IMR-90 (cell line): ENCODE measurements around the gene C5.

ENCODE experiments used
- FOS ChIP-seq: fragments of 150-350 bp; IDR thresholded peaks from 2 replicates; pipeline ENCODE4 v1.6.1; 2016; ENCODE audit warnings: low read depth, low read length
- MAFK ChIP-seq: IDR thresholded peaks from 2 replicates; pipeline ENCODE4 v1.6.1; 2012; ENCODE audit warnings: low read depth, low read length, improper control_type of control experiment
- MAZ ChIP-seq: IDR thresholded peaks from 2 replicates; pipeline ENCODE4 v1.6.1; 2012; ENCODE audit warnings: low read depth, mild to moderate bottlenecking, low read length, improper control_type of control experiment, moderate library complexity, borderline replicate concordance
- MXI1 ChIP-seq: IDR thresholded peaks from 2 replicates; pipeline ENCODE4 v1.6.1; 2012; ENCODE audit warnings: low read depth, mild to moderate bottlenecking, low read length, moderate library complexity, borderline replicate concordance
- POLR2A ChIP-seq: IDR thresholded peaks from 2 replicates; pipeline ENCODE4 v1.6.1; 2012; ENCODE audit warnings: mild to moderate bottlenecking, low read depth, low read length
- RAD21 ChIP-seq: IDR thresholded peaks from 2 replicates; pipeline ENCODE4 v1.6.1; 2012; ENCODE audit warnings: low read length, improper control_type of control experiment
- RCOR1 ChIP-seq: IDR thresholded peaks from 2 replicates; pipeline ENCODE4 v1.6.1; 2012; ENCODE audit warnings: mild to moderate bottlenecking, low read length, improper control_type of control experiment; ENCODE audit not compliant: insufficient replicate concordance
- RFX5 ChIP-seq: IDR thresholded peaks from 2 replicates; pipeline ENCODE4 v1.8.0; 2012; ENCODE audit warnings: low read depth, mild to moderate bottlenecking, low read length, moderate library complexity
- SMC3 ChIP-seq: fragments of 150-350 bp; IDR thresholded peaks from 2 replicates; pipeline ENCODE4 v1.6.1; 2016; ENCODE audit warnings: low read depth, mild to moderate bottlenecking, antibody characterized with exemption, low read length, moderate library complexity
- USF2 ChIP-seq: fragments of 150-350 bp; IDR thresholded peaks from 2 replicates; pipeline ENCODE4 v1.6.1; 2017; ENCODE audit warnings: mild to moderate bottlenecking, antibody characterized with exemption, low read length, low read depth
- TF ChIP-seq, protein P1 (sequence below): conservative IDR thresholded peaks from 2 replicates; pipeline ENCODE4 v1.5.1; 2012; ENCODE audit warnings: mild to moderate bottlenecking, low read depth, low read length, improper control_type of control experiment

- TF ChIP-seq SMC3 (no peak), FOS (no peak), RAD21 (no peak), MAFK (no peak), POLR2A (no peak), MAZ (no peak), RFX5 (no peak), MXI1 (no peak), RCOR1 (no peak), USF2 (no peak)
- TF ChIP-seq, protein P1, sequence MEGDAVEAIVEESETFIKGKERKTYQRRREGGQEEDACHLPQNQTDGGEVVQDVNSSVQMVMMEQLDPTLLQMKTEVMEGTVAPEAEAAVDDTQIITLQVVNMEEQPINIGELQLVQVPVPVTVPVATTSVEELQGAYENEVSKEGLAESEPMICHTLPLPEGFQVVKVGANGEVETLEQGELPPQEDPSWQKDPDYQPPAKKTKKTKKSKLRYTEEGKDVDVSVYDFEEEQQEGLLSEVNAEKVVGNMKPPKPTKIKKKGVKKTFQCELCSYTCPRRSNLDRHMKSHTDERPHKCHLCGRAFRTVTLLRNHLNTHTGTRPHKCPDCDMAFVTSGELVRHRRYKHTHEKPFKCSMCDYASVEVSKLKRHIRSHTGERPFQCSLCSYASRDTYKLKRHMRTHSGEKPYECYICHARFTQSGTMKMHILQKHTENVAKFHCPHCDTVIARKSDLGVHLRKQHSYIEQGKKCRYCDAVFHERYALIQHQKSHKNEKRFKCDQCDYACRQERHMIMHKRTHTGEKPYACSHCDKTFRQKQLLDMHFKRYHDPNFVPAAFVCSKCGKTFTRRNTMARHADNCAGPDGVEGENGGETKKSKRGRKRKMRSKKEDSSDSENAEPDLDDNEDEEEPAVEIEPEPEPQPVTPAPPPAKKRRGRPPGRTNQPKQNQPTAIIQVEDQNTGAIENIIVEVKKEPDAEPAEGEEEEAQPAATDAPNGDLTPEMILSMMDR = no peak
Measured at GRCh38 chr9:120951960-120952618, 98.0 kb downstream of the C5 start.
